ENCODE results near the gene CEP104.

The CEP104 gene

DNA sequence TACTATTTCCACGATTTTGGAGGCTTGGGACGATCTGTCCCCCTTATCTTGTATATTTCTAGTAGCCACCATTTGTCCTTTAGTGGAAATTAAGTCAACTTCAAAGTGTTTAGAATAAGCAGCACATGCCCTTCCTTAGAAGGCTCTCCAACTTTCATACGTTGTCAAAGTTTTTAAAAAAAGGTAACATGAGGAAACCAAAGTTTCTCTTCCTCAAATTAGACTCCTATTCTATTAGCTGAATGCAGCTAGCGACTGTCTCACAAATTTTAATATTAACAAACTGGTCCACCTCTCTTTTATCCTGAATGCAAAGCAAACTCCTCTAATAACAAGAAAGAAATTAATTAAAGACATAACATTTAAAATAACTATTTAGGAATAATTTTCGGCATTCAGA is 36.2 kb upstream of the CEP104 start:
- no peak for DNase-seq

- peak in 1 of 14 donors; percentile 31 for DNase-seq
Measured at GRCh38 chr1:3892748-3893147, 35.7 kb upstream of the CEP104 start.

DNA sequence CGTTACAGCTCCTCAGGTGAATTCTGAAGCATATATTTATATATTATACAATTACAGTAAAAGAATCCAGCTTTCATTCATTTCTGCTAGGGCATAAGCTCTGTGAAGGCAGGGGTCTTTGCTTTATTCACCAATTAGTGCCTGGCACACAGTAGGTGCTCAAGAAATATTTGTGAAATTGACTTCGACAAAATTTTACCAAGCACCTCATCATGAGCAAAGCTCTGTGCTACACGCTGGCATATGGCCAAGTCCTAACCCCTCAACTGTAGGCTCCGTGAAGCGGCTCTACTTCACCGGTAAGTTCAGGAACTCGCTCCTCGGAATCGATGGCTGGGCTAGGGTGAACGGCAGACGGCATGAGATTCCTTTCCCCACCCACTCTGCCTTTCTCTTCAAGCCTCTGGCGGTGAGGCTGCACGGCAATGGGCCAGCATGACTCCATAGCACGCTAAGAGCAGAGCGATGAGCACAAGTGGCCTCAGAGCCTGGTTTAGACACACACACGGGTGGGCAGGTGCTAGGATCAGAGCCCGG is 34.4 kb upstream of the CEP104 start:
- DNase-seq, result no peak

GRCh38 chr1:3890389-3891328 is 33.6 kb upstream of the CEP104 start:
- DNase-seq, result no peak

- no peak for DNase-seq
Measured at GRCh38 chr1:3889936-3890335, 32.9 kb upstream of the CEP104 start.

DNA sequence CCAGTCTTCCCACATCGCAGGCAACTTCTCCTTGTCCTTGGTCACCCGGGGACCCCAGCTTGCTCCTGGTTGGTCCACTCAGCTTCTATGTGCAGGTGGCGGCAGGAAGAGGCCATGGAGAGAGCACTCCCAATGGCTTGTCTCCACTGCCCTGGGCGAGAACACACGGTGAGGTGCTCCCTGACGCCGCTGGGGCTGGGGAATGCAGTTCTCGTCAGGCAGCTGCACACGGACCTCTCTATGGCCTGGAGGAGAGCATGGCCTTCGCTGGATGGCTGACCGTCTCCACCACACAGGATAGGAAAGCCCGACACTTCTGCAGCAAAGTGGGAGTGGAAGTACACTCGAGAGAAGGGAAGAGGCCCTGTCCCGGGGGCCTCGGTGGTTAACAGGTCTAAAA is 31.3 kb upstream of the CEP104 start:
- no peak for DNase-seq

DNA sequence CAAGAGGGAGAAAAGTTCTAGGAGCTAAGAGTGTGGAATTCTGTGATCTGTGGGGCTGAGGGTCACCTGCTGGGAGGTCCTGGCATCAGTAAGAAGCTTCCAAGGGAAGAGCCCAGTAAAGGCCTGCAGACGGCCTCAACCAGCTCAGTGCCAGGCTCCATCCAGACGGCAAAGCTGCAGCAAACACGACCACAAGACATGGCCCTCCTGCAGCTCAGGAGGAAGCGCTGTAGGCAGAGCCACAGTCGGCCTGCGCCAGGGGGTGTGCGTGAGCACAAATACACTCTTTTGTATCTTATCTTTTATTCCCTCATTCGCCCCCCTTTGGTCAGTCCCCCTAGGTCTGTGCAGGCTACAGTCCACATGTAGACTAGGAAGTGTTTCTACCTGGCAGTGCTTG is 29.7 kb upstream of the CEP104 start:
- DNase-seq, result no peak

DNA sequence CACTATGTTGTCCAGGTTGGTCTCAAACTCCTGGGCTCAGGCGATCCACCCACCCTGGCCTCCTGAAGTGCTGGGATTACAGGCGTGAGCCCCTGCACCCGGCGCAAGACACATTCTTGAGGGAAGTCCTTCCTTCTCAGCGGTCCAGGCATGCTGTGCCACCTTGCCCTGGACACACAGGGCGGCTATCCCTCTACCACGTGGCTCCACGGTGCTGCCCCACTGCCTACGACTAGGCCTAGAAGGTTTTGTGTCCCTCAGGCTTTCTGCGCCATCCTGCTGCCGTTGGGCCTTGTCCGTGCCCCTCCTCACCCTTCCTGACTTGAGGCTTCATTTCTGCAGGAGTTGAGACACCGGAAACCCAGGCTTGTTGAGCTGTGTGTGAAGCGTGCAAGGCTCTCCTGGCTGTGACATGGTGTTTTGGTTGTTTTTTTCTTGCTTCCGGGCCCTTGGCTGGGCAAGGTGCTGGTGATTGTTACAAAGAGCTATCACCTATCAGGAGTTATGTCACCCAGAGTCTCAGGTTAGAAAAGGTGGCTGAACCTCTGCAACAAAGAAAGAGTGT is 29.2 kb upstream of the CEP104 start:
- DNase-seq, result no peak

DNA sequence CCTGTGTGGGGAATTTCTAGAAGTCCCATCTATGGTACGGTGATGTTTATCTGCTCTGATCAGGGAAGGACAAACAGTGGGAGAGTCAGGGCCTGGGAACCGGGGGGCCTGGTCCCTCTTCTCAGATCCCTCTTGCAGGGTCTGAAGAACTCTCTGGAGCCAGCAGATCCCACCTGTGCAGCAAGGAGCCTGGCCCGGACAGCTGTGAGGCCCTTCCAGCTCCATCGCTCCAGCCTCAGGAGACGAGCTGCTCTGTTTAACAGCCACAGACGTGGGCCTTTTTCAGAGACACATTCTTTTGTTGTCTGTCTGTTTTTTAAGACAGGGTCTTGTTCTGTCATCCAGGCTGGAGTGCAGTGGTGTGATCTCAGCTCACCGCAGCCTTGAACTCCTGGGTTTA is 28.6 kb upstream of the CEP104 start:
- no peak for DNase-seq

DNA sequence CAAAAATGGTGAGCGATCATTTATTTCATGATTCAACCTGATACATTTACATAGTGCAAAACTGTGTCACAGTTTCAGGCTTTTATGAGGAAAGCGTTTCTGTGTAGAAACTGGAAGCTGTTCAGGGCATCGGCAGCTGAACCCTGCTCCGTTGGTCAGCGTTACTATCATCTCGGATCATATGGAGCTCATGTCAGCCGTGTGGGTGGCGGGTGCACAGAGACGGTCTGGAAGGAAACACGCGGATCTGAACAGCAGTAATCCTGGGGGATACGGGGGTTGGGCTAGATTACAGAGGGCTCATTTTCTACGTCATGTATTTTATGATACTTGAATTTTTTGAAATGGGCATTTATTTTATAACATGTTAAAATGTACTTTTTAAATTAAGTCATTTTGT is 28.0 kb upstream of the CEP104 start:
- no peak for DNase-seq

DNA sequence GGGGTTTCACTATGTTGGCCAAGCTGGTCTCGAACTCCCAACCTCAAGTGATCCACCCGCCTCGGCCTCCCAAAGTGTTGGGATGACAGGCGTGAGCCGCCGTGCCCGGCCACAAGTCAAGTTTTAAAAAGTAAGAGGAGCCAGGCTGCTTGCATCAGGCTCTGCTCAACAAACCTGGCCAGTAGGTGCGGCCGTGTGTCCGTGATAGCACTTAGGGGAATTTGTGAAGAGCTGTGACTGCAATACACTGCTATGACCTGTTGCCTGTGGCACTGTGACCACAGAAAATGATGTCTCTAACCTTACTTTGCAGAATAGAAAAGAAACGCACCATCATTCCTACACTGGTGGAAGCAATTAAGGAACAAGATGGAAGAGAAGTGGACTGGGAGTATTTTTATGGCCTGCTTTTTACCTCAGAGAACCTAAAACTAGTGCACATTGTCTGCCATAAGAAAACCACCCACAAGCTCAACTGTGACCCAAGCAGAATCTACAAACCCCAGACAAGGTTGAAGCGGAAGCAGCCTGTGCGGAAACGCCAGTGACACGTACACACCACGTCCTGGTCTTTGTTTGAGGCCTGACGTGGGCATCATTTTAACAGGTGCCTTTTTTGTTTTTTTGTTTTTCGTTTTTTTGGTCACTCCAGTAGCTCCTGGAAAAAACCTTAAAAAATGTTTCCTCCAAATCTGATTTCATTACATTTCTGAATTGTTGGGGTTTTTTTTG is 26.3 kb upstream of the CEP104 start:
- no peak for DNase-seq

DNA sequence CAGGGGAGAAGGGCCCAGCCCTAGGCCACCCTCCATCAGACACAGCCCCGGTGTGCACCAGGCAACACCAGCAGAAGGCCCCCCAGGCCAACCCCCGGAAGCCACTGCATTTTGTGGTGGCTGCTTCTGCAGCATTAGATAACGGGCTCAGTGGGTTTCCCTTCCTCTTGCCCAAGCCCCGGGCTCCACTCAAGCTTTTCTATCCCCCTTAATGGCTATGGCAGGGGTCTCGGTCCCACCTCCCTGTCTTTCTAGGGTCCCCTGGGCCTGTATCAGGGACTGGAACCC is 24.1 kb upstream of the CEP104 start:
- DNase-seq, result no peak

GRCh38 chr1:3880429-3881192 is 23.6 kb upstream of the CEP104 start:
- no peak for DNase-seq

DNA sequence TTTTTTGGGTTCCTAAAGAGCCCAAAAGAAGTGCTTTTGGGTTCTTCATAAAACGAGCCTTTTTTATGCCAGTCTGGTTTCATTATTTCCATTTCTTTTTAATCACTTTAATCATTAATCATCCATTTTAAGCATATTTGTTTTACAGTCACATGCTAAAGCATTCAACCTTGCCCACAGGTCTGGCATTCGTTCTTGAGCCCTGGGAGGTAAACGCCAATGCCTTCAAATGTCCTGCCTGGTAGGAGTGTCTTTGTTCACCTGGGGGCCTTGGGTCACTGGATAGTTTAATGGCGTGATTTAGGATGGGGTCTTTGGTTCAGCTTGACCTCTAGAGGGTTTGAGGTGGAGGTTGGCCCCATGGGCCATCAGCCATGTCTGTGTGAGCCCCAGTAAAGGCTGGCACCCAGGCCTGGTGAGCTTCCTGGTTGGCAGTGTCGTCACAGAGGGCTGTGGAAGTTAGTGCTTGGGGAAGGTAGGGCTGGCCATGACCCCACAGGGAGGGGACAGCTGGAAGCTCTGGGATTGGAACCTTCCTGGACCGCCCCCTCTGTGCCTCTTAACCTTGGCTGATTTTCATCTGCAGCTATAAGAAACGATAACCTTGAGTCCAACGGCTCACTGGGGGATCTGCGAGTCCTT is 22.9 kb upstream of the CEP104 start:
- no peak for DNase-seq

DNA sequence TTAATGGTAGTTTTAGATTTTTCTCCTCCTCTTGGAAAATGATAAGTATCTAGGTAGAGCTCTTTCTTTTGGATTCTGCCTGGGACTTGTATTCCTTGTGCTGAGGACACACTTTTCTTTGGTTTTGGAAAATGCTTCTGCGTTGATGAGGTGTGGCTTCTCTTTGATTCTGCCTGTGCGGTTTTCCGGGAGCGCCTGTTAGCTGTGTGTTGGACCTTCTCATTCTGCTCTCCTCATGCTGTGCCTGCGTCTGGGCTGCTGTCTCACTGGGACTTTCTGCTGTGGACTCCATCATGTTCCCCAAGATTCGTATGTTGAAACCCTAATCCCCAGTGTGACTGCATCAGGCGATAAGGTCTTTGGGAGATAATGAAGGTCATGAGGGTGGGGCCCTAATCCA is 22.1 kb upstream of the CEP104 start:
- DNase-seq, result no peak

DNA sequence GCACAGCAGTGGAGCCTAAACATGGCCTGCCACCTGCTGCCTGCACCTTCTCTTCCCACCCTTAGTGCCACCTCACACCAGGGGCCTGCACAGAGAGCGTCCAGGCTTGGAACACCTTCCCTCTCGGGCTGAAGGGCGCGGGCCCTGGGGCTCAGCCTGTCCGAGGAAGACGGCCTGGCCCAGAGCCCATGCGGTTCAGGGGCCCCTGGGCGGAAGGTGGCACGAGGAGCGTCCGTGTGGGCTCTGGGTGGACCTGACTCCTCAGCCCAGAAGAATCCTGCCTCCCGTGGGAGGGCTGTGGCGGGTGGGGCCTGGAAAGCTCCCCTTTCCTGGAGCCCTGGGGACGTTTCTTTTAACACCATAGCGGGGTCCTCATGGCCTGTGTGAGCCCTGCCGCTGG is 19.7 kb upstream of the CEP104 start:
- no peak for DNase-seq

GRCh38 chr1:3874736-3875135 is 17.7 kb upstream of the CEP104 start:
- no peak for DNase-seq

- DNase-seq, result no peak
Measured at GRCh38 chr1:3872546-3872945, 15.5 kb upstream of the CEP104 start.

- no peak for DNase-seq
Measured at GRCh38 chr1:3871451-3871805, 14.4 kb upstream of the CEP104 start.

DNA sequence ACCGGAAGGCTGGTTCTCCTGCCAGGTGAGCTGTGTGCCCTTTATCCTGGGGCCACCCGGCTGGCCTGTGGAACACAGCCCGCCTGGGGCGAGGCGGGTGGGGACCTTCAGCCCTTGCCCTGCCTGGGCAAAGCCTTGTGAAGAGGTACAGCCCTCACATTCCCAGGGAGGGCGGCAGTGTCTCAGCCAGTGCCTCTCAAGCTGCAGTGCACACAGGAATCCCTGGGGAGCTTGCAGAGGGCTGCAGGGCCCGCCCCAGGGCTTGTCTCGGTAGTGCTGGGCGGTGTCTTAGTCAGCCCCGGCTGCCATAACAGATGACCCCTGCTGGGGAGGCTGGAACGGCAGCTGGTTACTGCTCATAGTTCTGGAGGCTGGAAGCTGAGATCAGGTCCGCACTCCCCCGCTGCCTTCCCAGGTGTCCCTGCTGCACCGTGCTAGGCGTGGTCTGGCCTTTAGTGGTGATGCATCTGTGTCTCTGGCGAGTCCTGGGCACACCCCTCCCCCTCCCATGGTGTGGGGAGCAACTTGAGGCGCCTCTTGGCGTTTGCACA is 12.8 kb upstream of the CEP104 start:
- no peak for DNase-seq

DNA sequence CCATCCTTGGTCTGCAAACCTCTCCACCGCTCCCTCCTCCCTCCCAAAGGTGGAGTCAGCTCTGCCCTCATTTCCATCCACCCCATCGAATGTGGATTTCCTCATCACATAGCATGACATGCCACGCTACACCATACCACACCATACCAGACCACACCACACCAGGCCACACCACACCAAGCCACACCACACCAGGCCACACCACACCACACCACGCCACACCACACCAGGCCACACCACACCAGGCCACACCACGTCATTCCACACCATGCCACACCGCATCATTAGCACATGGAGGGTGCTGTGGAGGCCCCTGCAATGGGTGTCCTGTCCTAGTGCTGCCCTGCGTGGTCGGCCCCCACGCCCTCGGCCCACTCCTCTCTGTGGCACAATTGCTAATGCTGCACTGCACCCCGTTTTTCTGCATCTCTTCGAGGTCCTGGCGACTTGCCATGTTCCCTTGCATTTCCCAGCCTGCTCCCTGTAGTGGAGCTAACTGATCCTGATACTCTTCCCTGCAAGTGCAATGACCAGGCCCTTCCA is 11.5 kb upstream of the CEP104 start:
- DNase-seq, result no peak

Measured in C1 segment of cervical spinal cord (tissue), 14 donors.